LNCAP (cell line): ENCODE measurements around the gene AAR2.

Experiments used
- CTCF ChIP-seq: fragments of 450-650 bp; IDR thresholded peaks from 2 replicates; pipeline ENCODE4 v1.5.1; 2017; ENCODE audit warnings: mild to moderate bottlenecking

The AAR2 gene

GRCh38 chr20:36201198-36201597 is 35.1 kb upstream of the AAR2 start:
- no peak for TF ChIP-seq CTCF

GRCh38 chr20:36202891-36203338 is 33.4 kb upstream of the AAR2 start:
- TF ChIP-seq CTCF: peak; percentile 100

GRCh38 chr20:36203861-36204260 is 32.4 kb upstream of the AAR2 start:
- no peak for TF ChIP-seq CTCF

DNA sequence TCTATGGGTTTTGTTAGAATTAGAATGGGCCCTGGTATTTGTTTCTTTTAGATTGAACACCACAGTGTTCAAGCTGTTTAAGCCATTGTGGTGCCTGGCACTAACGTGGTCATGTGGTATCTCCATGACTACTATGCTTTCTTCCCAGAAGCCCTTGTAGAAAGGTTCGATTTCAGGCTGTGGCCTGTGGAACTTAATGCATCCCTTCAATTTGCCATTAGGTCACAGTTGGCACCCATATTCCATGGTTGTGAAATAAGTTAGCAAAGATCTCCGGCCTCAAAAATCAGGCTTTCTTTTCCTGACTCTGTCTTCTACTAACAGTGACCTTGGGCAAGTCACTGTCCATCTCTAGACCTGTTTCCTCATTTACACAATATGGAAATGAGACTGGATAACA is 31.3 kb upstream of the AAR2 start:
- no peak for TF ChIP-seq CTCF

GRCh38 chr20:36206068-36206467 is 30.2 kb upstream of the AAR2 start:
- no peak for TF ChIP-seq CTCF

- no peak for TF ChIP-seq CTCF
Observed at GRCh38 chr20:36206641-36207040, 29.6 kb upstream of the AAR2 start.

- TF ChIP-seq CTCF: no peak
Observed at GRCh38 chr20:36207602-36208001, 28.7 kb upstream of the AAR2 start.

- TF ChIP-seq CTCF: no peak
Observed at GRCh38 chr20:36208257-36208656, 28.0 kb upstream of the AAR2 start.
